Measurements from ENCODE around the gene CORO2A.

DNA sequence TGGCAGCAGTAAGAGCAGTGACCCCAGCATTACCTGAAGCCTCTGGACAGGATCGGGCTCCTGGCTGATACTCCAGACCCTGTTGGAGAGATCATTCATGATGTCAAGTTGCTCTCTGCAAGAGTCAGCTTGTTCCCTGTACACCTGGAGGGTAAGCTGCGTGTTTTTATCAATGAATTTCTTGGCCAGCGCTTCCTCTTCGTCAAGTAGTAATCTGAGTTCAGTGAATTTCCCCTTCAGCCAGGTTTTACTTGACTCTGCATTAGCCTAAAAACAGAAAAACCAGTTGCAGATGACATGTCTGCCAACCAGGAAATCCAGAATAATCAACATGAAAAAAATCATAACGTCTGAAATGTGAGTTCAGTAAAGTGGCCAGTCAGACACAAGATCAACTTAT is 92.5 kb downstream of the CORO2A start:
- no peak for TF ChIP-seq POLR2A (IDR thresholded peaks at IDR 0.05)
- TF ChIP-seq, protein P1, sequence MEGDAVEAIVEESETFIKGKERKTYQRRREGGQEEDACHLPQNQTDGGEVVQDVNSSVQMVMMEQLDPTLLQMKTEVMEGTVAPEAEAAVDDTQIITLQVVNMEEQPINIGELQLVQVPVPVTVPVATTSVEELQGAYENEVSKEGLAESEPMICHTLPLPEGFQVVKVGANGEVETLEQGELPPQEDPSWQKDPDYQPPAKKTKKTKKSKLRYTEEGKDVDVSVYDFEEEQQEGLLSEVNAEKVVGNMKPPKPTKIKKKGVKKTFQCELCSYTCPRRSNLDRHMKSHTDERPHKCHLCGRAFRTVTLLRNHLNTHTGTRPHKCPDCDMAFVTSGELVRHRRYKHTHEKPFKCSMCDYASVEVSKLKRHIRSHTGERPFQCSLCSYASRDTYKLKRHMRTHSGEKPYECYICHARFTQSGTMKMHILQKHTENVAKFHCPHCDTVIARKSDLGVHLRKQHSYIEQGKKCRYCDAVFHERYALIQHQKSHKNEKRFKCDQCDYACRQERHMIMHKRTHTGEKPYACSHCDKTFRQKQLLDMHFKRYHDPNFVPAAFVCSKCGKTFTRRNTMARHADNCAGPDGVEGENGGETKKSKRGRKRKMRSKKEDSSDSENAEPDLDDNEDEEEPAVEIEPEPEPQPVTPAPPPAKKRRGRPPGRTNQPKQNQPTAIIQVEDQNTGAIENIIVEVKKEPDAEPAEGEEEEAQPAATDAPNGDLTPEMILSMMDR (IDR thresholded peaks at IDR 0.05), result no peak
